HG03558 (cell line): ENCODE results near the gene FMN1.

Experiments used
- ATAC-seq: cut with Tn5 transposase; IDR thresholded peaks from one replicate; pipeline ENCODE4 v1.9.1; 2021; ENCODE audit warnings: moderate number of reproducible peaks; ENCODE audit not compliant: unreplicated experiment; ENCODE audit errors: extremely low read depth

Gene FMN1

DNA sequence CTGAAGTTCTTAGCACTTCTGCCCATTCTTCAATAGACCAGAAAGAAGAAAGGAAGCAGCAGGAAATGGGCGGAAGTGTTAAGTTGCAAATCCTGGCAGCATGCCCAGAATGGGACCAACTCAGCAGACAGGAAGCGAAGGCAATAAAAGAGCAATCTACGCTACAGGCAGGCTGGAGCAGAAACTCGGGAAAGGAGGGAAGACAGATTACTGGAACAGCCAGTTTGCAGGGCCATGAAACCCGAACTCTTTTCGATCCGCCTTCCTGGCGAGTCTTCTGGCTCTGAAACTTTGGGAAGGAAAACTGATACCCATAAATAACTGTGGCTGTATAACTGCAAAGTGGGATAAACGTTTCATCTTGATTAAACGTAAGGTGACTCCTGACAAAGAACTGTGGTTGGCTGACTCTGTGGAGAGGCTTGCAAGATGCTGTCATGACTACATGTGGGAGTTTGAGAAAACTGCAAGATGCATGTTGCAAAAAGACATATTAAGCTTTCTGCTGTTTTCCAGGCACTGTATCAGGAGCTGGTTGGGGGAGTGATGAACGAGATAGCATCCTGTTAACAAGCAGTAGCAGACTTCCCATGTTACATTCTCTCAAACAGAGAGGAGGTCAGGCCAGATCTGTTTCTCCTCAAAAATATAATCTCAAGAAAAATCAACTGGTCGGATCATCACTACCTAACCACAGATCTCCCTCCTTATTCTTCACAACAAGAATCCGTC is 67.8 kb downstream of the FMN1 start:
- no peak for ATAC-seq

- no peak for ATAC-seq
Measured at GRCh38 chr15:33125894-33126537, 68.5 kb downstream of the FMN1 start.

GRCh38 chr15:33124811-33125210 is 69.7 kb downstream of the FMN1 start:
- no peak for ATAC-seq

DNA sequence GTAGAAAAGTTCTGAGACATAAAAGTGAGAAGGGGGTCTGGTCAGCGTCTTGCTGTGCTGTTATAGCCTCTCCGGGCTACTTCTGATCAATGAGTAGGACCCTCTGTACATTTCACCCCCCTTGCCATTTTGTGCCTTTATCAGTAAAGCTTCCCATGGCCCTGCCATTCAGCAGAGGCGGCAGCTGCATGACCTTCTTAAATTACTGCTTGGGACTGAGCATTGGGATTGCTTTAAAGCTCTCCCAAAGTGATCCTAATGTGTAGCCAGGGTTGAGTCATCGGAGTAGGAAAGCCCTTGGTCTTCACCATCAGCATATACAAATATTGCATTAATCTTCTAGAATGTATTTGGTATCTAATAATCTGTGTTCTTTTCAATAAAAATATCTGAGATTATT is 70.2 kb downstream of the FMN1 start:
- ATAC-seq: no peak

- ATAC-seq: no peak
Measured at GRCh38 chr15:33119865-33120264, 74.6 kb downstream of the FMN1 start.

DNA sequence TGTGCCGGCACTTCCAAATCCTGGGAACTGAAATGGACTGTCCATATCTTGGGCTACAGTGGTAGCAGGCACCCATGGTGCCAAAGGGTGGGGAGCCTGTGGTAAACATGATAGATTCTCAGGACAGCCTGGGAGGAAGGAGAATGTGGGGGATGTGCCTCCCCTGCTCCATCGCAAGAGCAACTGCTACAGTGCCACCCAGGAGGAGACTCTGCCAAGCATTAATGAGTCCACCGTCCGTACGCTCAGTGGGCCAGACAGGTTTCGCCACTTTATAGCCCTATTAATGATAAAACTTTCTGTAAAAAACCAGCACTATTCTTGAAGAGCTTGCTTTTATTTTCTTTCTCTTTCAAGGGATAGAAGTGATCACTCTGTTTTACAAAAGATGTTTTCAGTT is 75.2 kb downstream of the FMN1 start:
- no peak for ATAC-seq

- ATAC-seq: no peak
Measured at GRCh38 chr15:33116198-33116597, 78.3 kb downstream of the FMN1 start.

DNA sequence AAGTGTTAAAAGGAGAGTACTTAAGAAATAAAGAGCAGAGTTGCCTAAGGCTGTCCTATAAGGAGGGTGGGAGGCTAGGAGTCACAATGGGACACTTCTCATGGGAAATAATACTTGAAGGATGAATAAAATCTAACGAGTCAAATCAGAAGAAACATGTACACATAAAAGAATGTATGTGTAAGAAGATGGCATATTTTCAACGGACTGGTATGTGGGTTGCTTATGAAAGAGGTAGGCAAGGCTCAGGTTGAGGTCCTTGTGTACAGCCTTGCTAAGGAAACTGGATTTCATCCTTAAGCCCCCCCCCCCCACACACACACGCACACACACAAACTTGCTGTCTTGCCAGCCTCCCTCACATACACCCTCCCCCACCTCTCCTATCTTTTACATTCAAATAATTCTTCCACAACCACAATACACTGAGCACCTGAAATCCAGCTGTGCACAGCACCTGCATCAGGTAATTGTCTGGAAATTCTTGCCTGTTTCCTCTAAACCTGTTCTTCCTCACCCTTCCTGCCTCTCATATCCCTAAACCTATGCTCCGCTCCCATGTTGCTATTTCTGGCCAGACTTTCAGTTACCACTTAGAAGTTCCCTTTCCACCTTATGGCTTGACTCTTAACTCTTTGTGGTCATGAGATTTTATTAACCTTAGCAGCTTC is 79.2 kb downstream of the FMN1 start:
- ATAC-seq: no peak

DNA sequence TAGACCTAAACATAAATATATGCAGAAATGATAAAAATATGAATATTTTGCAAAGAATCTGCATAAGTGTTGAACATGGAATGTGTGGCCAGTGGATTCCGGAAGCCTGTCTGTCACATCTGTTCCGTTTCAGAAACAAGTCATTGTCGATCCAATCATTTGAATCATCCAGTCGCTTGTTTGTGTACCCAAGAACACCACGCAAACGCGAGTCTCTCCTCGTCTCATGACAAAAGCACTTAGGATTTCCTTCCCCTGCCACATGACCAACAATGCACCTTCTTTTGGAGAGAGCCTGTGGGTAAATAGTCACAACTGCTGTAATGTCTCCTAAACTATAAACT is 80.2 kb downstream of the FMN1 start:
- ATAC-seq: no peak

DNA sequence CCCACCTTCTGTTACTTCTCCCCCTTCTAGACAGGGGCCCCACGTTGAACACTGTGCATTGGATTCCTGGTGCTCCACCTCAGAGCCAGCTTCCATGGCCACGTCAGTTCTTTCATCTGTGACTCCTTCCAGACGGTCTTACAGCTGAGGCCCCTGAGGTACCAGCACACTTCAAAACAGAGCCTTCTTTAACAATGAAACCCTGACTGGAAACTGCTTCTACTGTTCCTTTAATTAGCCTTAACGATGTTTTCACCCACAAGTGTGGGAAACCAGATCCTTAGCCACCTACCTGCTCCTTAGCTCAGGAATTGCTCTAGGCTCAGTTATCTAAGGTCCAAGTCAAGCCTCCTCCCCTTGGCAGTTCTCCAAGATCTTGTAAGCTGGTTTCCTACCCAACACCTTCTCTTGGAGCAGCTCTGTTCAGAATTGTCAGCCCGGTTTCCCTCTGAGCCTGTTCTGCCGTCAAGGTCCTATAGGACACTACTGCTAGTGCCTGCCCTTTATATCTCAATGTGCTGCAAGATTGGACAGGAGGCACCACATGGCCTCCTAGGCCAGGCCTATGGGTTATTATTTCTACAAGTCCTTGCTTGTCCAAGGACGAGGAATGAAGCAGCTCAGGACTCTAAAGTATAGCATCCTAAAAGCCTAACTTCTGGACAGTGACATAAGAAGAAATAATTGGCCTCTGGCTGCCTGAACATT is 80.7 kb downstream of the FMN1 start:
- ATAC-seq: no peak

DNA sequence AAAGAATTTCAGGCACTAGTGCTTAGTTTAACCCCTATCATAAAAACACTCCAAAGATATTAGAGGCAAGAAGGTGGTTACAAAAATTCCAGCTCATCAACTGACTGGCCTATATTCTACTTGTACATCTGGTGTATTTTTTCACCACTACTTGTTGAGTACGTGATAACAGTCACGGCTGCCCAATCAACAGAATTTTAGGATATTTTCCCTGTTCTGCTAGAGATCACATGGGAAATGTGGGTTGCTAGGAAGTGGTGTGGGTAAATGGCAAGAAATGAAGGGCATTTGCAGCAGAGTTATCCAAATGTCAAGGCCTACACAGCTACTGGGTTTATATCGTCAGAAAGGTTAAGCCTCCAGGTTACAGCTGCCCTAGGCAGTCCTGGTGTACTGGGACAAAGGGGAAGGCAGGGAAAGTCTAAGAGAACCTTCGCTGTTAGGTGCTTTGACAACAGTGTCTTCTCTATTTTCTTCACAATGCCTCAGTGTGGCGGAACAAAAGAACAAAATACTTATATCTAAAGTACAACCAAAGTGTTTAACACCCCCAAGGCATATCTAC is 81.9 kb downstream of the FMN1 start:
- ATAC-seq: no peak

GRCh38 chr15:33111041-33111451 is 83.5 kb downstream of the FMN1 start:
- ATAC-seq: no peak

GRCh38 chr15:33109345-33109744 is 85.2 kb downstream of the FMN1 start:
- ATAC-seq: no peak

- ATAC-seq: no peak
Measured at GRCh38 chr15:33108518-33108917, 86.0 kb downstream of the FMN1 start.

DNA sequence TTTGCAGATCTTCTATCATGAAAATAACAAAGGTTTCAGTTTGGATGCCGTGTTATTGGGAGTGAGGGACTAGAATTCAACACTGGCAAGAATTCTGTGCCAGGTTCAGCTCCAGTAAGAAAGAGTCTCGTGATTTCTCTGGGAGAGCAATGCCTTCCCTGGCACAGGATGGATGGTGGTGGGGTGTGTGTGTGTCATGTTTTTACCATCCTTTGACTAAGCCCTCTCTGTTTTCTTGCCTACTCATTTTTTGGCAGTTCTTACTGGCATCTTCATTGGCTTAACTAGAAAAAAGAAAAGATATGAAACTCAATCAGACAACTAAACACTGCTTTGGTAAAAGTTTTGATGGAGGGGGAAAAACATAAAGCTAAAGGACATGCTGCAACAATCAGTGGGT is 86.6 kb downstream of the FMN1 start:
- no peak for ATAC-seq

DNA sequence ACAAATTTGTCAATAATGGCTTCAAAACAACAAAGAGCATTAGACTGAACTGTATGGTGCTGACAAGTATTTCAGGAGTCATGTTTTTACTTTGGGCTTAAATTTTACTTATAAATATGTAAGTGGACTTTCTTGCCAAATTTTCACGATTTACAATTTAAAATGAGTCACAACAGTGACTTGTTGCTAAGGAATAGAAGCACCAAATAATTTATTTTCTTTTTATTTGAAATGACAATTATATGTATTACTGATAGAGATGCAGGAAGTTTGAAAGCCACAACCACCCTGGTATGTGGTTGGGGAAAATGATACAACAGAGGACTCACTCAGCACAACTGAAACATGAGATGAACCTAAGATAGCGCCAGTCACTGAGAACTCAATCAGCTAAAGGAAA is 90.3 kb downstream of the FMN1 start:
- no peak for ATAC-seq

- ATAC-seq: no peak
Measured at GRCh38 chr15:33101036-33101435, 93.5 kb downstream of the FMN1 start.

GRCh38 chr15:33100314-33100713 is 94.2 kb downstream of the FMN1 start:
- no peak for ATAC-seq

DNA sequence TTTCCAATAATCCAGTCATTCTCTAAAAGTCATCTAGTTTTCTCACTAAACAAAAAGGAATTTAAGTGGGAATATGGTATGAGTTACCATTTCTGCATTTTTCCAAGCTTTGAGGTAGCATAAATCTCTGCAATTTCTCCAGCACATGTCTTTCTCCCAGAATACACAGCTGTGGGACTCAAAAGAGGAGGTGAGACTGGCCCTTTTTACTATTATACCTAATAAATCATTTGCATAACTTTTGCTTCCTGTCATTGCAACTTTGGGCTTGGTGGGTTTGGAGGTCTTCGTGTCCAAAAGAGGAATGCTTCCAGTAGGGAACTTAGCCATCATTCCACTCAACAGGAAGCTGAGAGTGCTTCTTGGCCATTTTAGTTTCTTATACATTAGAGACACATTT is 94.8 kb downstream of the FMN1 start:
- no peak for ATAC-seq

DNA sequence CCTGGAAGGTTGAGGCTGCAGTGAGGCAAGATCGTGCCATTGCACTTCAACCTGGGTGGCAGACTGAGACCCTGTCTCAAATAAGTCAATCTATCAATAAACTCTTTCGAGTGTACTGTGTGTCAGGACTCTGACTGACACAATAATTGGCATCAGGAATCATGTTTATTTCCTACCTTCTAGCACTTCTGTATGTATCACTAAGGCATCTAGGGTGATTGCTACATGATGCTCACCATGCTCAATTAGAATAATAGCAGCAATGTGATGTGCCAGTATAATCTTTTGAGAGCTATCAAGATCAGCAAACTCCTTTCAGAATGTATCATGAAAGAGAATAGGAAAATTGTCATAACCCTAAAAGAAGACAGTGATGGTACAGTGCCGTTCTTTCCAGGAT is 95.3 kb downstream of the FMN1 start:
- no peak for ATAC-seq
